ENCODE results near the gene SNAPC1. TPM values are rescaled to one million over a fixed set of nuclear protein-coding genes. Genes with fewer than 3 reads are reported as not detected.
"Not testable (repeated sequence)": the region's sequence is repeated elsewhere in the genome, so short reads cannot be mapped to it uniquely, and the experiment has no call there.

Gene SNAPC1
- total RNA-seq, 1 donor from 2014 or later = 17.1 TPM

DNA sequence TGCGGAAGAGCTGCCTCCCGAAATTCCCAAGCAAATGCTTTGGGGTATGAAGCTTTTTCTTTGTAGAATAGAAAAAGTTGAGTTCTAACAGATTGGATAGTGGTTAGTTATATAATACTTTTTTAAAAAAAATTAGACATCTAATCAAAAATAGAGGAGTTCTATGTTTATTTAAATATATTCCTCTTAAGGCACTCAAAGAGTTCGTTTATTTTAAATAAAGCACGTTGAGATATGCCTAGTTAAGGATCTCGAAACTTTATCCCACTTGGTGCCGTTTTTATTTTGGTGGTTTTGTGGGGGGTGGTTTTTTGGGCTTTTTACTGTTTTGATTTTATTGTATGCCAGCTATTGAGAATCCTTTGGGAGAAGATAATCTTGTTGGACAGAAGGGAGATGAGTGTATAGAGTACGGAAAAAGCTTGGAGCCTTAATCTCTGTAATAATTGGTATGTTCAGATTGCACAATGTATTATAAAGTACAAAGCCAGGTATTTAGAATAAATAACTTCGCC is 10.7 kb upstream of the SNAPC1 start:
- Histone ChIP-seq H3K4me3 (ENCODE audit: low read depth, low read length) (peak overlapping the region; percentile 51), H3K27me3 (ENCODE audit: control insufficient read depth, insufficient read depth, low read length) (no peaks in the 10 kb centered on the region), H3K36me3 (ENCODE audit: control insufficient read depth, insufficient read depth, low read length) (peaks cover under 1% of the 10 kb centered on the region)
- TF ChIP-seq, protein P1, sequence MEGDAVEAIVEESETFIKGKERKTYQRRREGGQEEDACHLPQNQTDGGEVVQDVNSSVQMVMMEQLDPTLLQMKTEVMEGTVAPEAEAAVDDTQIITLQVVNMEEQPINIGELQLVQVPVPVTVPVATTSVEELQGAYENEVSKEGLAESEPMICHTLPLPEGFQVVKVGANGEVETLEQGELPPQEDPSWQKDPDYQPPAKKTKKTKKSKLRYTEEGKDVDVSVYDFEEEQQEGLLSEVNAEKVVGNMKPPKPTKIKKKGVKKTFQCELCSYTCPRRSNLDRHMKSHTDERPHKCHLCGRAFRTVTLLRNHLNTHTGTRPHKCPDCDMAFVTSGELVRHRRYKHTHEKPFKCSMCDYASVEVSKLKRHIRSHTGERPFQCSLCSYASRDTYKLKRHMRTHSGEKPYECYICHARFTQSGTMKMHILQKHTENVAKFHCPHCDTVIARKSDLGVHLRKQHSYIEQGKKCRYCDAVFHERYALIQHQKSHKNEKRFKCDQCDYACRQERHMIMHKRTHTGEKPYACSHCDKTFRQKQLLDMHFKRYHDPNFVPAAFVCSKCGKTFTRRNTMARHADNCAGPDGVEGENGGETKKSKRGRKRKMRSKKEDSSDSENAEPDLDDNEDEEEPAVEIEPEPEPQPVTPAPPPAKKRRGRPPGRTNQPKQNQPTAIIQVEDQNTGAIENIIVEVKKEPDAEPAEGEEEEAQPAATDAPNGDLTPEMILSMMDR (IDR thresholded peaks at IDR 0.05; ENCODE audit: insufficient read depth, low read length, severe bottlenecking) = no peak
- DNase-seq (ENCODE audit: low read depth) (no peak), FAIRE-seq (no peak)

DNA sequence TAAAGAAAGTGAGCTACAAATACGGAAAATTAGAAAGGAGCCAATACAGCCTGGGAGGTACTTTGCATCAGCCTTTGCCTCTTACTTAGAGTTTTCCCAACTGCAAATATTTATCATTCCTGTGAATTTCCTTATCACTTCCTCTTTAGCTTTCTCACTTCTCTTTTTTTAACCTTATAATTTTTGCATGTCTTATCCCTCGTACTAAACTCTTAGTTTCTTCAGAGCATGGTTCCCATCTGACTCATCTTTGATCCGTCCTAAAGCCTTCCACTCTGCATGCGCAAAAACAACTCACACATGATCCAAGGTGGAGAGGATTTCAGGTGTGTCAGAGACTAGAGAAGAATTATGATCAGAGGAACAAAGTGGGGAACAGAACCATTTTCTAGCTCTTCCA is 9.6 kb upstream of the SNAPC1 start:
- no peak overlapping the region for H3K4me3 ChIP-seq (ENCODE audit: low read depth, low read length)
- no peaks in the 10 kb centered on the region for H3K27me3 ChIP-seq (ENCODE audit: control insufficient read depth, insufficient read depth, low read length)
- no peaks in the 10 kb centered on the region for H3K36me3 ChIP-seq (ENCODE audit: control insufficient read depth, insufficient read depth, low read length)
- DNase-seq (ENCODE audit: low read depth) (peak; percentile 72), FAIRE-seq (no peak)
- TF ChIP-seq, protein P1 (IDR thresholded peaks at IDR 0.05; ENCODE audit: insufficient read depth, low read length, severe bottlenecking) = no peak

DNA sequence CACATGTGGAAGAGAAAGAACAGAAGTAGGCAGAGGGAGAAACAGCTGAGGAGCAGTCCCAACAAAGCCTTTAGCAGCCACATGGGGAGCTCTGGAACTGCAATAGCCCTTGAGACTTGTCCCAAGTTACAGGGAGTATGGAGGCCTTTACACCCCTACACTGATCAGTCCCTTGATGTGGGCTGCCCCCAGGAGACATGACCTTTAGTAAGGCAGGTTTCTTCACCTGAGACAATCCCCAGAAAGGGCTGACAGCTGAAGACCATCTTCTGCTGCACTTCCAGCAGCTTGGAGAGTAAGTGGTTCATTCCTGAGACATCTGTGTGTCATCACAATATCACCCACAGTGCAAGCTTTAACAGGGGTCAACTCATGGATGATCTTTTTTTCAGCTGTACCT is 8.6 kb upstream of the SNAPC1 start:
- FAIRE-seq = peak; percentile 73
- no peak overlapping the region for H3K4me3 ChIP-seq (ENCODE audit: low read depth, low read length)

DNA sequence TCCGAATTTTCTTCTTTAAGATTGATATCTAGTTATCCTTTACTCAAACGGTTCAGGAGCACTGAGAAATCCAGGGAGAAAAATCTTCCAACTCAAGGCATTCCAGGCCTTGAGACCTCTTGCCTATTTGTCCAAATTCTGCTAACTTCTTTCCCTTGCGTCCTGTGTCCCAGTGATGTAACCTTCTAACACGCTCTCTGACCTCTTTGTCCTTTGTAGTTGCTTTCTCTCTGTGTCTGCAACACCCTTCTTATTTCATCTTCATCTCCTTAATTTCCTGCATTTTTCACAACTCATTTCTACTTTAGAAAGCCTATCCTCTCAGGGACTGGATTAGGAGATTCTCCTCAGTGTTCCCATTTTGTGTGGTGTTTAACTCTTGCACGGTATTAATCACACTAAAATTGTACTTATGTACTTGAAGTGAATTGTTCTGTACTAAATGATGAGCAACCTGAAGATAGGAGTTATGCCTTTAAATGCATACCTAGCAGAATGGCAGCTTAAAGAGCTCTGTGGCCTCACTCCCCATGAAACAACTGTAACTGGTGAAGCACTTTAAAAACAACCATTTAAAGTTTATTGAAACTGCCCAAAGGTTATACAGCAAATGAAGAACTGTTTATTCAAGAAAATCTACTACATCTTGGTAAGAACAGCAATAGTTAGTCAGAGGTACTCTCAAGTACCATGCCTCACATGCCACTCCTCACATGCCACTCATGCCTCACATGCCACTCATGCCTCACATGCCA is 7.4 kb upstream of the SNAPC1 start:
- Histone ChIP-seq H3K36me3 (ENCODE audit: control insufficient read depth, insufficient read depth, low read length) (no peaks in the 10 kb centered on the region), H3K27me3 (ENCODE audit: control insufficient read depth, insufficient read depth, low read length) (no peaks in the 10 kb centered on the region), H3K4me3 (ENCODE audit: low read depth, low read length) (no peak overlapping the region)
- FAIRE-seq (no peak), DNase-seq (ENCODE audit: low read depth) (peak; percentile 29)
- TF ChIP-seq, protein P1 (IDR thresholded peaks at IDR 0.05; ENCODE audit: insufficient read depth, low read length, severe bottlenecking) = no peak

More for the DNA sequence above, 8.6 kb upstream of the SNAPC1 start:
- DNase-seq (ENCODE audit: low read depth) = no peak
- no peaks in the 10 kb centered on the region for H3K27me3 ChIP-seq (ENCODE audit: control insufficient read depth, insufficient read depth, low read length)
- H3K36me3 ChIP-seq (ENCODE audit: control insufficient read depth, insufficient read depth, low read length) = no peaks in the 10 kb centered on the region
- TF ChIP-seq, protein P1 (IDR thresholded peaks at IDR 0.05; ENCODE audit: insufficient read depth, low read length, severe bottlenecking) = peak; percentile 19

DNA sequence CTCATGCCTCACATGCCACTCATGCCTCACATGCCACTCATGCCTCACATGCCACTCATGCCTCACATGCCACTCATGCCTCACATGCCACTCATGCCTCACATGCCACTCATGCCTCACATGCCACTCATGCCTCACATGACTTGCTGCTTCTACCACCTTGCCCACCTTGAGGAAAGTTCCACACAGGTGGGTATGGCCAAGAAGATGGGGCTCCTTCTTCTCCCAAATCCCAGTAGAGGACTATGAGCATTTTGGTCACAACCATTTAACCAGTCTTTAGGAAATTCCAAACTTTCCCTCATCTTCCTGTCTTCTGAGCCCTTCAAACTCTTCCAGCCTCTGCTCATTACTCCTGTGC is 6.9 kb upstream of the SNAPC1 start:
- not testable (repeated sequence) for H3K36me3 ChIP-seq (ENCODE audit: control insufficient read depth, insufficient read depth, low read length); FAIRE-seq; H3K27me3 ChIP-seq (ENCODE audit: control insufficient read depth, insufficient read depth, low read length); DNase-seq (ENCODE audit: low read depth); H3K4me3 ChIP-seq (ENCODE audit: low read depth, low read length)

DNA sequence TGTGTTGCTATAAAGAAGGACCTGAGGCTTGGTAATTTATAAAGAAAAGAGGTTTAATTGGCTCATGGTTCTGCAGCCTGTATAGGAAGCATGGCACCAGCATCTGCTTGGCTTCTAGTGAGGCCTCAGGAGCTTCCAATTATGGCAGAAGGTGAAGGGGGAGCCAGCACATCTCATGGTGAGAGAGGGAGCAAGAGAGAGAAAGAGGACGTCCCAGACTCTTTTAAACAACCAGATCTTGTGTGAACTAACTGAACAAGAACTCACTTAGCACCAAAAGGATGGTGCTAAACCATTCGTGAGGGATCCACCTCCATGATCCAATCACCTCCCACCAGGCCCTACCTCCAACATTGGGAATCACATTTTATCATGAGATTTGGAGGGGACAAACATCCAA is 6.1 kb upstream of the SNAPC1 start:
- TF ChIP-seq, protein P1 (IDR thresholded peaks at IDR 0.05; ENCODE audit: insufficient read depth, low read length, severe bottlenecking) = no peak
- DNase-seq (ENCODE audit: low read depth) (no peak), FAIRE-seq (no peak)
- Histone ChIP-seq H3K27me3 (ENCODE audit: control insufficient read depth, insufficient read depth, low read length) (no peaks in the 10 kb centered on the region), H3K36me3 (ENCODE audit: control insufficient read depth, insufficient read depth, low read length) (no peaks in the 10 kb centered on the region), H3K4me3 (ENCODE audit: low read depth, low read length) (no peak overlapping the region)
